Measurements from ENCODE around the gene ZBTB42.

The ZBTB42 gene

GRCh38 chr14:104781271-104782077, 19.4 kb upstream of the ZBTB42 start:
- DNase-seq, result no peak
- intact Hi-C loops (cut with DNase I), result no loop called here

- DNase-seq, result no peak
- intact Hi-C loops (cut with DNase I), result no loop called here
These were observed 18.7 kb upstream of the ZBTB42 start for GRCh38 chr14:104782086-104782807.

- DNase-seq, result no peak
- intact Hi-C loops (cut with DNase I), result no loop called here
These were observed 18.1 kb upstream of the ZBTB42 start for GRCh38 chr14:104782808-104783139.

- intact Hi-C loops (cut with DNase I), result no loop called here
- DNase-seq, result no peak
These were observed 17.2 kb upstream of the ZBTB42 start for GRCh38 chr14:104783484-104784217.

- DNase-seq, result no peak
These were observed 16.7 kb upstream of the ZBTB42 start for GRCh38 chr14:104784218-104784568.

GRCh38 chr14:104784846-104785707, 15.8 kb upstream of the ZBTB42 start:
- intact Hi-C loops (cut with DNase I), result no loop called here
- DNase-seq, result peak in 7 of 10 donors; percentile 42 to 95 (median 67)

More at GRCh38 chr14:104784218-104784568, 16.7 kb upstream of the ZBTB42 start:
- intact Hi-C loops (cut with DNase I), result no loop called here

- intact Hi-C loops (cut with DNase I), result no loop called here
- no peak for DNase-seq
These were observed 15.2 kb upstream of the ZBTB42 start for GRCh38 chr14:104785708-104786080.

GRCh38 chr14:104786091-104786586, 14.8 kb upstream of the ZBTB42 start:
- no peak for DNase-seq
- intact Hi-C loops (cut with DNase I), result no loop called here

- no peak for DNase-seq
- intact Hi-C loops (cut with DNase I), result no loop called here
These were observed 13.9 kb upstream of the ZBTB42 start for GRCh38 chr14:104786726-104787675.

GRCh38 chr14:104787736-104788135, 13.2 kb upstream of the ZBTB42 start:
- intact Hi-C loops (cut with DNase I), result no loop called here
- DNase-seq, result no peak

- DNase-seq, result no peak
- intact Hi-C loops (cut with DNase I), result no loop called here
These were observed 12.6 kb upstream of the ZBTB42 start for GRCh38 chr14:104788161-104788818.

- intact Hi-C loops (cut with DNase I), result no loop called here
- no peak for DNase-seq
These were observed 11.8 kb upstream of the ZBTB42 start for GRCh38 chr14:104788873-104789663.

GRCh38 chr14:104789752-104790743, 10.9 kb upstream of the ZBTB42 start:
- intact Hi-C loops (cut with DNase I), result no loop called here
- no peak for DNase-seq

GRCh38 chr14:104791425-104791824, 9.5 kb upstream of the ZBTB42 start:
- DNase-seq, result no peak
- intact Hi-C loops (cut with DNase I), result no loop called here

- no peak for DNase-seq
- intact Hi-C loops (cut with DNase I), result no loop called here
These were observed 8.6 kb upstream of the ZBTB42 start for GRCh38 chr14:104792101-104792884.
